HEK293T (cell line): ENCODE results near the gene TCF7L1.

ENCODE experiments used
- FOXA1 ChIP-seq: fragments of 450-650 bp; IDR thresholded peaks from 2 replicates; pipeline ENCODE4 v1.6.1; 2016; ENCODE audit warnings: mild to moderate bottlenecking
- FOXK2 ChIP-seq: fragments of 450-650 bp; IDR thresholded peaks from 2 replicates; pipeline ENCODE4 v1.6.1; 2016; ENCODE audit warnings: mild to moderate bottlenecking
- FOXM1 ChIP-seq: fragments of 450-650 bp; IDR thresholded peaks from 2 replicates; pipeline ENCODE4 v1.6.1; 2017; ENCODE audit warnings: mild to moderate bottlenecking, borderline replicate concordance
- SP1 ChIP-seq: fragments of 450-650 bp; IDR thresholded peaks from 2 replicates; pipeline ENCODE4 v1.6.1; 2017
- SUZ12 ChIP-seq: fragments of 450-650 bp; IDR thresholded peaks from 2 replicates; pipeline ENCODE4 v1.6.1; 2016; ENCODE audit warnings: mild to moderate bottlenecking
- TARDBP ChIP-seq: fragments of 450-650 bp; IDR thresholded peaks from 2 replicates; pipeline ENCODE4 v1.6.1; 2016

- TF ChIP-seq SUZ12 (no peak), TARDBP (no peak), FOXK2 (no peak), SP1 (no peak), FOXA1 (no peak), FOXM1 (no peak)
Measured at GRCh38 chr2:85145116-85145820, 12.1 kb downstream of the TCF7L1 start.
